GM21515 (cell line): ENCODE results near the gene ARHGAP42.
A peak's percentile ranks its signal among the peaks of the same experiment; 100 is the strongest.
"Not testable (repeated sequence)": the region's sequence is repeated elsewhere in the genome, so short reads cannot be mapped to it uniquely, and the experiment has no call there.

Source experiments
- ATAC-seq: cut with Tn5 transposase; IDR thresholded peaks from one replicate; pipeline ENCODE4 v1.9.1; 2021; ENCODE audit not compliant: unreplicated experiment

Gene ARHGAP42

DNA sequence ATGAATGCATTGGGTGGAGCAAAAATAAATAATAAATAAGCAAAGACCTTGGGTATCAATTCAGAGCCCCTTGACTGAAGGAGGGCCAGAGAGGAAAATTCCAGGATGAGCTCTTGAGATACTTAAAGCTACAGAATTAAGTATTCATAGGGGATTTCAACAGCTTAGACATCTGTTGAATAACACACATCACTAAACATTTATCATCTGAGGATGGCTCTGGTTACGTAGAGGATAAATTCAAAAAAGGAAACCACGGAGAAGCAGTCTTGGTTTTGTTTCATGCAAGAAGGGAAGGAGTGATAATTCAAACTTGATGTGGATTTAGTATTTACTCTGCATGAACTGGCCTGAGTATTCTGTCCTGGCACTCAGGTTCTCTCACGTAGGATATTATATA, 29.8 kb downstream of the ARHGAP42 start:
- no peak for ATAC-seq

DNA sequence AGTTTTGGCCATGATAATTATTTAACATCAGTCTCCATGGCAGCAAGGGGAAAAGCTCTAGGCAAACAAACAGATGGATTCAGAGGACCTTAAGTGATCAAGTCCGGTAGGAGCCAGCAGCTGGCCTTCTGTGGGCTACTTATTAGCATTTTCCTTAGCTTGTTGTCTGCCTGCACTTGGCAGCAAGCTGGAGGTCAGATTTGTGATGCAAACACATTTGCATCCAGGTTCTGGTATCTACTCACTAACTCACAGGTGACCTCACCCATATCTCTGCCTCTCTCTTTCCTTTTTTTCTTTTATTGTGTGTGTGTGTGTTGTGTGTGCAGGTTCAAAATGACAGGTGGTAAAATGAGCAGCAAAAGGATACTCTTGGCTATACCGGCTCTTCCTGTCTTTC, 32.3 kb downstream of the ARHGAP42 start:
- ATAC-seq: no peak

DNA sequence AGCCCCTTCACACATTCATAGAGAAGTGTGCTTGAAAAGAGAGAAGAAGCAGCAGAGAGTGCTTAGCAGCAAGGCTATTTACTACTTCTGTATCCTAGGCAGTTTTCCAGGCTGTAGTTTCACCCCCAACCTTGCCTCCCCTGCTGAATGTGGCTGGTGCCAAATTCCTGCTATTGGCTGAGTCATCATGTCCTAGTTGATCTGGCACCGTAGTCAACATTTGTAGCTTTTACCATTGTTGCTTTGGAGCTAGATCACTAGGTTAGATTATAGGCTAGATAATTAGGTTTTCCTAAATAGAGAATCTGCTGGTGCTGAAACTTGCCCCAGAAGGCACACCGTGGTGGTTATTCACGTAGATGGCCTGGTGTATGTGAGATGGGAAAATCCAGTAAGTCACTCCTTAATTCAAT, 32.7 kb downstream of the ARHGAP42 start:
- ATAC-seq: no peak

DNA sequence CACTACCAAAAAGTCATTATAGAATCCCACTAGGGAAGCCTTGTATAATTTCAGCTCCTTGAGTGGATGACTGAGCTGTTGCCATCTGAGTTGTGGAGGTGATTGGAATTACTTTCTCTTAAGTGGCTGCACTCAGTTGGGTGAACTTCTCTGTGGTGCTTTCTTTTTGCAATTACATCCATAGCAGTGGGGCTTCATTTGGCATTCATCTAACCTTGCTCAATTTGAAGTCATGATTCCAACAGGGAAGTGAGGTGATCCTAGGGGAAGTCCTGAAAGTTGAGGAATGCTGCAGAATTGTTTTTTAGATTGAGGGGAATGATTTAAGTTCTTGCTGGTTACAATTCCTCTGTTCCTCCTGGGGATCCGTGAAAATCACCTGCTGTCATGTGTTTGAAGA, 39.6 kb downstream of the ARHGAP42 start:
- no peak for ATAC-seq

DNA sequence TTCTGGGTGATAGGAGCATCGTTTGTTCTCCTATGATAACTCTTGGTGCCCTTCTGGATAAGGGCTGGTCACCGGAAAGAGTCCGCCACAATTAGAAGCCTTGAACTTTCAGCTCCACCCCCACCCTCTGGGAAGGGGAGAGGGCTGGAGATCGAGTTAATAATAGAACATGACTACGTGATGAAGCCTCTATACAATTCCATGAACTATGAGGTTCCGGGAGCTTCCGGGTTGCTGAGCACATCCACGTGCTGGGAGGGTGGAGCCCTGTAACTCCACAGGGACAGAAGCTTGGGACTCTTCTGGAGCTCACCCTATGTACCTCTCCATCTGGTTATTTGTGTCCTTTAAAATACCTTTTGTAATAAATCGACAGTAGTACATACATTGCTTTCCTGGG, 40.3 kb downstream of the ARHGAP42 start:
- no peak for ATAC-seq

DNA sequence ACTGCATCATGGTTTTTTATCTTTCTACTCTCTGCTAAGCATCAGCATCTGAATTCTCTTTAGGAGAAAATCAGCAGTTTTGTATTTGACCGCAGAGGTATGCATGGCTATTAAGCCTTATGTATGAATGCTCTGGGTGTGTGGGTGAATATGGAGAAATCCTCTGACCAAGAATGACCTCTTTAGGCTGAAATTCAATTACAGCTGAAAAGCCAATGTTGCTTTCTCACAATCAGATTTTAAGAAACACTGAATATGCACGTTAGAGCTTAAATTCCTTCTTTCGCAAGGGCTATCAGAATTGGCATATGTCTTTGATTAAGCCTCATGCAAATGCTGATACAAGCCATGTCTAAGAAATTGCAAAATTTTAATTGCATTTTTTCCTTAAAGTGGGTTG, 43.2 kb downstream of the ARHGAP42 start:
- no peak for ATAC-seq

DNA sequence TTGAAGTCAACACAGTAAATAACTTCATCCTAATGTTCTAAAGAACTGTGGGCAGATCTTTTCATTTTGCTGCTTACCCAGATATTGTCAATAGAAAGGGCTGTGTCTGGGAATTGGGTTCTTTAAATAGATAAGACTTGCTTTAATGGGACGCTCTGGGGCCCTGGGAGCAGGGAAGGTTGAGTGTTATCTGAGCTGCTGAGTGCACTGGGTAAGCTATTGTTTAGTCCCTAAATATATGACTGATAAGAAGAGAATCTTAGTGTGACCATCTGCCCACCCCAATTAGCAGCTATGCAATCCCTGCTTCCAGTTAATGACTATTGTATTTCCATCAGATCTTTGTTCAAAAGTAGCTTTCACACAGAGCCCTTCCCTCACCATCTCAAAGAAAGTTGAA, 44.4 kb downstream of the ARHGAP42 start:
- ATAC-seq: no peak

DNA sequence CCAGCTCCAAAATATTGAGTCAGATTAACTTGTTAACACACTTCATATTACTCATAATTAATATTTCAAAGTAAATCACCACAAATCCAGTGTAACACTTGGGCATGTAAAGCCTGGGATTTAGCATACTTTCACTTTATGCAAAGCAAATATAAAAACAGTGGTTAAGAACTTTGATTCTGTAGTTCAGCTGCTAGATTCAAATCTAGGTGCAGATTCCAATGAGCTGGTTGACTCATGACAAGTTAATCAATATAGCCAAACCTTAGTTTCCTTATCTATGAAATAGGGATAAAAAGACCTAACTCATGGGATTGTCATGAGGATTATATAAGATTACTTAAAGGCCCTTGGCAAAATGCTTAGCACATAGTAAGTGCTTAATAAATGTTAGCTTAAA, 45.9 kb downstream of the ARHGAP42 start:
- no peak for ATAC-seq

DNA sequence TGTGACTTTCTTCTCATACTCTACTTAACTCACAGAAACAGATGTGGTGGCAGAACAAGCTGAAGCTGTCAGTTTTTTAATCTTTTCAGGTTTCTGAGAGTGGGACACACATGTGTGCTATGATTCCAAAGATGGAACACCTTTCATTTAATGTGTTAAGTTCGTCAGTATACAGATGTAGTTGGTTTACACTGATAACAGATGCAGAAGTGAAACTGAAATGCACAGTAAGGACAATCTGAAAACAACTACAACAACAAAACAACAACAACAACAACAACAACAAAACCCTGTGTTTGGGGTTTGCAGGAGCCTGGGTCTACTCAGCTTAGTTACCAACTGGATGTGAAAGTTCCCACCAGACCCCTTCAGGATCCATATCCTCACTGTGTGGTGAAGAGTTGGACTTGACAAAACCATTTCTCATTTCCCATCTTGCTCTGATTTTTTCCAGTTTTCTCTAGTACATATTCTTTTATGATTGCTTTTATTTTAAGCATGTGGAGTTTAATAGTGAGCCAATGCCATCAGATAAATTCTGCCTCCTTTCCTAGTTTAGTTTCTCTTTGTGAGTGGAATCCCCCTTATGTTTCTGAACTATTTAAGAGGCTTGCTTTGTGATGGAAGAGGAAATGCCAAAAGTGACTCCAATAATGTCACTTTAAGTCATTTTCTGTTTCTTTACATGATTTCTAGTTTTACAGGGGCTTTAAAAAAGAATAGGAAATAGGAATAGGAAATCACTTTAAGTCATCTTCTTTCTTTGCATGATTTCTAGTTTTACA, 47.8 kb downstream of the ARHGAP42 start:
- peak; percentile 66 for ATAC-seq

DNA sequence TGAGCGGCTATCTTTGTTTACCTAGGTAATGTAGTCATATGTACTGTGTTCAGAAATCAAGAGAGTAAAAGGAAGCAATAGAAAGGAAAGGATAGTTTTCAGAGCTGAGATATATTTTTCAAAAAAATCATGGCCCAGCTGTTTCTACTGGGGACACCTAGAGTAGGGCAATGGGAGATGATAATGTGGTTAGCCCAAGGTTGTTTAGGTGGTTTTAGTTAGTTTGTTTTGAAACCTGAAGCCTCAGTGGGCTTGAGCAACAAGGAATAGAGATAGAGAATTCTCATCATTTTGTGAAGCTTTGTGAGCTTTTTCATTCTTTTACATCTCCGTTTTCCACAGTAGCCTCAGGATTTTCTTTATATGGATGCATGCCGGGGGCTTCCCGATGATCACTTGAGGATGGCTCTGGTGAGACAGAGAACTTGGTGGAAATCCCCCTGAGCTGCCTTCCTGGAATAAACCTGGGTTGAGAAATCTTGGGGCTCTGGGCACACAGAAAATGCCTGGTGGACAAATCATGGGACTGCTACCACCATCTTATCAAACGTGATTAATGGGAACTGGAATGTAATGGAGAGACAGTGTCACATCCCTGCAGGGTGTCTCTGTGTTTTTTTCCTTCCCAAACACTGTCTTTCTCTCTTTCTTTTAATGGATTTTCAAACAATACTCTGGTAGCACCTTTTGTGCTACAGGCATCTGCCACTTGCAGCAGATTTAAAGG, 49.0 kb downstream of the ARHGAP42 start:
- ATAC-seq: no peak

DNA sequence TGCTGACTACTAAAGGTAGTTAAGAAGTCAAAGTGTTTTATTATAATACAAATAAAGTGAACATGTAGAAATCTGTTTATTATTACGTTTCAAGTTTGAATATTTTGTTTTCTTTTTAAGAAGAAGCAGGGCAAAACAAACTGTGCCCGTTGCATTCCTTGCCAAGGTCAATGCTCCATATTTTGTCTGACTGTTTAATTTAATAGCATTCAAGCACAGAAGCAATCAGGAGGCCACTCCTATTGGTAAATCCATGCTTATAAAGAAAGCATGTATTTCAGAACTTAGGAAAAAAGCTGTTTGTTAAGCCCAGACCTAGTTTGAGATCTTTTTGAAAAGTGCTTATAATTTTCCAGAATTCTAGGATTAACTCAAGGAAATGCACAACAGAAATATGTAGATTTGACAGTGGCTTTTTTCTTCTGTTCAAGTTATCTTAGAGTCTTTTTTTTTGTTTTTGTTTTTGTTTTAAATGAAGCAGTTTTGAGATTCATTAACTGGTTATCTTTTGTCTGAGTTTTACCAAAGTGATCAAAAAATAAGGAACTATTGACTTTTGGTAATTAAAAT, 51.7 kb downstream of the ARHGAP42 start:
- ATAC-seq: no peak

DNA sequence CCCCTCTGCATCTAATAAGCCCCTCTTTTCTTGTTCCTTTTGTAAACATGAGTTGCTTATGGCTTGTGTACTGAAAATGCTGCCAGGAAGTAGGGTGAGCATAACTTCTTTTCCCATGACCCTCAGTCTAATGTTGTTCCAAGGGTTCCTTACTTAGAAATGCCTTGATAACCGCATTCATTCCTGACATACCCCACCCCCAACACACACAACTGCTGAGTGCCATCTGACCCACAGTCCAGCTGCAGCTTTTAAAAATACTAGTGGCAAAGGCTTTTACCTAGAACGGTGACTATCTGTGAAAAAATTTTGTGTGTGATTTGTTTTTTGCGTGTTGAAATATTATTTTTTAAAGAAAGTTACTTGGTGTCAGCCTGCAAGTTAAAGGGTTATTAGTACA, 52.6 kb downstream of the ARHGAP42 start:
- no peak for ATAC-seq

DNA sequence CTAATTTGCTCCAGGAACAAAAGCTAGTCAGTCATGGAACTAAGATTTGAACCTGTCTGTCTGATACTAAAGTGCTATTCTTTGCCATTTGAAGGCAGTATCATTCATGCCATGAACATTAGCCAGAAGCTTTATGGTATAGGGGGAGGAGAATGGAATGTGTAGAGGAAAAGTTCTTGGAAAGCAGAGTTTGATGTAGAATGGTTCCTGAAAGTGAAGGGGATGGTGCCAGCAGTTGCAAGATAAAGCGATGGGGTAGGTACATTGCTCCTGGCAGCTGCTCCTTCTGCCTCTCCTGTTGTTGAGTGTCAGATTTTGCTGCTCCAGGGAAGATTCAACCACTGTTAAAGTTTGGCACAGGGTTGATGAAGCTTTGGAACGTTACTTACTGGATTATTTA, 53.4 kb downstream of the ARHGAP42 start:
- no peak for ATAC-seq

DNA sequence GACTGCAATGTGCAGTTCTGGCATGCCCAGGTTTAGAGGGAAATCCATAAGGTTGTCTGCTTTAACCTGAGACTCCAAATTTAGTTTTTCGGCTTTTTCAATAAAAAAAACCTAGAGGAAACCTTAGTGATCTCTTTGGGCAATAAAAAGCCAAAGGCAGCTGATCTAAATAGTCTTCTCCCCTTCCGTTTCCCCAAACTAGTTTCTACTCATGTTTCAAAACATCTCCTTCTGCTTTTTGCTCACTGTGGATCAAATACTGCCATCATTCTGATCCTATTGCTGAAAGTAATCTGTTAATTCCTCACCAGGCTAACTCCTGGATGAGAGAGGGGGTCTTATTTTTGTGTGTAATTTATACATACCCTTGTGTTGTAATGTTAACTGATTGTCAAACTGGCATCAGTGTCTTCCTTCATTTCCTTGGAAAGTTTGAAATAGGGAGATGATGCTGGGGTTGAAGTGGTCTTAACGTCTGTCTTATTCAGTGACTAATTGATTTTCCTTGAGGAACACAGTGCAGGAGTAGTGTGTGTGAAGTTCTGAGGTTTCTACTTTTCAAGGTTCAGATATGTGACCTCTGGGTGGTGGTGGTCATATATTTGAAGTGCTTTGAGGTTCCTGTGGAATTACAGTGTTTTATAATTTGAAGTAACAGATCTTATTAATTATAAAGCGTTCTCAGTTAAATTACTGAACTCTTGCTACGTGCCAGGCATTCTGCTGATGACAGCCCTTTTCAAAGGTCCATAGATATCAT, 55.0 kb downstream of the ARHGAP42 start:
- peak; percentile 27 for ATAC-seq

DNA sequence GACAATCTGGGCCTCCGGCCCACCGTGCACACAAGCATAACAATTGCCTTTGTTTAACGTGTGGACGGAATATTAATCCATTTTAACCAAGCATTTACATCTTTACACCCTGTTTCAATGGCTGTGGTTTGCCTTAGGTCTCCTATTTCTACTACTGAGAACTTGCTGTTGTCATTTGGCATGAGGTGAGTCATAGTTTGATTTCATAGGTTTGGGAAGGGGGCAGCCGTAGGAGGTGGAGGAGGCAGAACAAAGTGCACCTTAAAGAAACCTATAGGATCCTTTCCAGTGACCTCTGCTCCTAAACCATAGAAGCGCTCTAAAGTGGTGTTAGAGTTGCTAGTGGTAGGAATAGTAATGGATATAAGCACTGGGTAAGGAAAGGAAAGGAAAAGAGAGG, 59.4 kb downstream of the ARHGAP42 start:
- no peak for ATAC-seq

DNA sequence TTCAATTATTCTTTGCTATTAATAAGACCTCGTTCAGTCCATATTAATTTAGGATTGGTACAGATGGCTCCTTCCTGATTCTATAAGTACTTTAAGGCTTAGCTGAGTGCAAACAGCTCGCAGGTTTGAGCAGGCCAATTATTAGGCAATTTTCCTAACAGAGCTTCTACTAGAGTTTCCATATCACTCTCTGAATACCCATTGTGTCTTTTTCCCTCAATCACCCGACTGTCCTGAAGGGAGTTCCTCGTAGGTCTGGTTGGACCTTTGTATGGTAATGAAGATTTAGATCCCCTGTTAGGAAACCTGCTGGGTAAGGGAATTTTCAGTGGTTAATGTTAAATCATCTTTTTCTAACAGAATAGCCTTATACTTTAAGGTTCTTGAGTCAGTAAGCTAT, 61.1 kb downstream of the ARHGAP42 start:
- no peak for ATAC-seq

DNA sequence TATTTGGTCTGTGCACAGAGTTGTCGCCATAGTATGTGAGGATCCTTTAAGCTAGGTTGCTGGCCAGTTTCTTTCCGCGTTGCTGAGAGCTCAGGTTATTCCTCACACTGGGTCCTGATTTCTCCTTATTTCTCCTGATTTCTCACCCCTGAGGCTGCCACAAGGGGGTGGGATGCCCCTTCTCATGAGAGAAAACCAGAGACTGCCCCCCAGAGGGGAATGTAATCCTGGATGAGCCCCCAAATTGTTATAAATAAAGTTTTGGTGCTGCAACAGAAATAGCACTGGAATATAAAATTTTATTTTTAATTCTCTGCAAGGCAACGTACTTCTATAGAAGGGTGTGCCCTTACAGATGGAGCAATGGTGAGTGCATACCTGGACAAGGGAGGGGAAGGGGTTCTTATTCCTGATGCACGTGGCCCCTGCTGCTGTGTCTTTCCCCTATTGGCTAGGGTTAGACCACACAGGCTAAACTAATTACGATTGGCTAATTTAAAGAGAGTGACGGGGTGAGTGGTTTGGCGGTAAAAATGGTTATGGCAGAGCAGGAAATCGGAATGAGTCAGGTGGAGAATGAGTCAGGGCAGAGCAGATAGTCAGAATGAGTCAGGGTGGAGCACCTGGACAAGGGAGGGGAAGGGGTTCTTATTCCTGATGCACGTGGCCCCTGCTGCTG, 62.9 kb downstream of the ARHGAP42 start:
- ATAC-seq: not testable (repeated sequence)

DNA sequence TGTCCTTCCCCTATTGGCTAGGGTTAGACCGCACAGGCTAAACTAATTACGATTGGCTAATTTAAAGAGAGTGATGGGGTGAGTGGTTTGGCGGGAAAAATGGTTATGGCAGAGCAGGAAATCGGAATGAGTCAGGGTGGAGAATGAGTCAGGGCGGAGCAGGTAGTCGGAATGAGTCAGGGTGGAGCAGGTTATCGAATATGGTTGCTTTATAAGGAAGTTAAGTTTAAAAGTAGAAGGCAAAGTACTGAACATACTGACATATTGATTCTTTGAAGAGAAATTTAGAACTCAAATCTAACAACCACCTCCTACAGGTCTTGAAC, 63.4 kb downstream of the ARHGAP42 start:
- ATAC-seq: not testable (repeated sequence)

DNA sequence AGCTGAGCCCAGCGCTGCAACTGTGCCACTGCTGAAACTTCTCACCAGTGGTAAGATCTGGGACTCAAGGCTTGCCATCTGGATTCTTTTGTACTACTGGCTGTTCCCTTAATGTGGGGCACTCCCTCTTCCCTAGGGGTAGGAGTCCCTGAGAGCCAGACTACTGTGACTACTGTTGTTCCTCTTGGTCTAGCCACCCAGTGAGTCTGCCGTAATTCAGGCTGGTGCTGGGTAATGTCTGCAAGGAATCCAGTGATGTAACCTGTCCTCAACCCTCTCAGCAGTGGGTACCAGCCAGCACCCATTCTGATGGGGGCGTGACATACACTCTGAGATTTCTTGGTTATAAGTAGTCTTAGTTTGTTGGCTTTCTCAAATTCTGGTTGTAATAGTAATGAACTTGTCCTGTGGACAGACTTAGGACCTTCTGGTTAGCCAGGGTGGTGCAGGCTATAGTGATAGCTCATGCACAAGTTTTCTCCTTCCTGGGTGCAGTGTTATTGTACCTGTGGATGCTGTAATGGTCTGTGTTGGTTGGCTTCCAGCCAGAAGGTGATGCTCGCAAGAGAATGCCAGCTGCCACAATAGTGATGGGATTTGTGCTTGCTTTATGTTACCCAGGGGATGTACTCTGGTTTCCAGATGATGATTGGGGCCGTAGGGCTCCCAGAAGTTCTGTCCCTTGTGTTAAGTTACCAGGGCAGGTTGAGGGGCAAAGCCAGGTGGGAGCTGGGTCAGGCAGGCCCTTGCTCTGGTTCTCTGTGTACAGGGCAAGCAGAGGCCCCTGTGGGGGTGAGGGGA, 65.5 kb downstream of the ARHGAP42 start:
- no peak for ATAC-seq

DNA sequence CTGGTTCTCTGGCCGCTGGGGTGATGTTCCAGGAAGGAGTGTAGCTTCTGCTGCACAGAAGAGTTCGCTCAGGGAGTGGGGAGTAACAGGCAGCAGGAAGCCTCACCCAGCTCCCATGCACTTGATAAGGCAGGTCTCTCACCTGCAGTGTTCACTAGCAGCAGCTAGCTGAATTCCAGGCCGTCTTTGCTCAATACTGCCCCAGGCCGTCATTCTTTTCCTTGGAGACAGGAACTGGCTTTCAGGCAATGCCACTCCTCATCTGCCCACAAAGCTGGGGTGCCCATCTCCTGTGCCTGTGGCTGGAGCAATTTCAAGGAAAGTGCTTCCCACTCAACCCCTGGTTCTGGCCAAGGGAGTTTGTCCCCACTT, 66.1 kb downstream of the ARHGAP42 start:
- no peak for ATAC-seq
